Uterus (tissue), 2 donors: ENCODE data around the gene CLEC4F.

Source experiments
- CTCF ChIP-seq, 4 experiments: fragments of 200-600 bp in 2 of 4; fragments of 450-650 bp in 2 of 4; sonication (generic) in 2 of 4; IDR thresholded peaks; one replicate each; pipeline ENCODE4 v1.5.1; 2016 to 2019; ENCODE audit warnings: antibody characterized with exemption in 4 of 4, mild to moderate bottlenecking in 2 of 4, moderate library complexity in 1 of 4
- POLR2A ChIP-seq, 2 donors: fragments of 450-650 bp; IDR thresholded peaks; one replicate each; pipeline ENCODE4 v1.6.1; 2016; ENCODE audit warnings: antibody characterized with exemption in 2 of 2, mild to moderate bottlenecking in 1 of 2, moderate library complexity in 1 of 2

GRCh38 chr2:70785137-70785911 lies 35.1 kb downstream of the CLEC4F start:
- TF ChIP-seq POLR2A (IDR thresholded peaks at IDR 0.05) (no peak), CTCF (IDR thresholded peaks at IDR 0.05) (no peak)
